ENCODE data around the gene TAS2R41. TPM values are rescaled to one million over a fixed set of nuclear protein-coding genes. Genes with fewer than 3 reads are reported as not detected.

TAS2R41 gene
- total RNA-seq, 1 experiment from 2014 or later, result not detected

GRCh38 chr7:143455942-143456341 is 21.7 kb upstream of the TAS2R41 start:
- Histone ChIP-seq H3K23ac (ENCODE audit: insufficient read length, low read depth, low read length) (no peak overlapping the region), H3K4me1 (ENCODE audit: insufficient read depth, low read length) (no peaks in the 10 kb centered on the region), H3K14ac (ENCODE audit: insufficient read depth, low read length) (no peak overlapping the region), H3K18ac (ENCODE audit: insufficient read length, low read depth, low read length) (no peak overlapping the region), H3K79me1 (ENCODE audit: insufficient read depth, low read depth, low read length, poor library complexity, severe bottlenecking) (no peaks in the 10 kb centered on the region), H2BK12ac (ENCODE audit: insufficient read length, low read depth, low read length) (no peak overlapping the region), H4K5ac (ENCODE audit: insufficient read length, low read depth, low read length) (no peak overlapping the region), H3K27me3 (ENCODE audit: insufficient read depth, low read length) (no peaks in the 10 kb centered on the region), H3K4me2 (ENCODE audit: insufficient read depth, insufficient read length, low read length) (no peak overlapping the region), H2AK5ac (ENCODE audit: insufficient read length, low read length) (no peak overlapping the region), H2BK5ac (ENCODE audit: insufficient read length, low read length) (no peak overlapping the region), H3T11ph (ENCODE audit: low read length) (no peak overlapping the region), H3K4ac (ENCODE audit: low read depth, low read length) (no peak overlapping the region), H3K27ac (ENCODE audit: insufficient read length, low read depth, low read length) (no peak overlapping the region), H4K8ac (replicated peaks; ENCODE audit: insufficient read length, low read depth, low read length) (no peak overlapping the region), H2AFZ (ENCODE audit: low read length) (no peak overlapping the region), H4K20me1 (ENCODE audit: control insufficient read depth, insufficient read depth, insufficient read length) (no peaks in the 10 kb centered on the region), H3K56ac (ENCODE audit: insufficient read length, low read depth, low read length) (no peak overlapping the region), H2BK15ac (ENCODE audit: low read depth, low read length) (no peak overlapping the region), H4K91ac (ENCODE audit: insufficient read length, low read depth, low read length) (no peak overlapping the region), H3K9me3 (ENCODE audit: control insufficient read depth, low read depth, low read length) (no peaks in the 10 kb centered on the region), H2BK120ac (ENCODE audit: low read depth, low read length, poor library complexity, severe bottlenecking) (no peak overlapping the region), H3K79me2 (ENCODE audit: insufficient read depth, low read length) (no peaks in the 10 kb centered on the region), H3K23me2 (ENCODE audit: insufficient read length, low read depth, low read length, poor library complexity, severe bottlenecking) (no peaks in the 10 kb centered on the region), H2BK20ac (ENCODE audit: low read depth, low read length, poor library complexity, severe bottlenecking) (no peak overlapping the region), H3K9ac (ENCODE audit: extremely low read depth, insufficient read length, low read length) (no peak overlapping the region)
- TF ChIP-seq CTCF (conservative IDR thresholded peaks at IDR 0.05), result no peak
- H3K27me3 Mint-ChIP-seq (ENCODE audit: low read depth), result no peaks in the 10 kb centered on the region; the same call in 1 of the 2 replicates
- DNase-seq, result no peak
- no peak overlapping the region for H3K27ac Mint-ChIP-seq
- H3K36me3 Mint-ChIP-seq (ENCODE audit: insufficient read depth in 1 of 3, low read depth in 3 of 3), result peaks cover 0 to 5% (median 2%) of the 10 kb centered on the region in 3 experiments; a peak in 4 of 7 replicates
- no CpG with 5 or more reads among the region's 4 CpGs for WGBS (ENCODE audit: extremely low coverage, insufficient read length, low lambda C conversion rate)
- H3K9me3 Mint-ChIP-seq, result peaks cover 2 to 6% of the 10 kb centered on the region in 2 experiments; a peak in 4 of 5 replicates
- no peak overlapping the region for H3K4me3 Mint-ChIP-seq
- peaks cover 4% of the 10 kb centered on the region in 2 experiments; a peak in 2 of 4 replicates for H3K4me1 Mint-ChIP-seq
